Astrocyte (in vitro differentiated cells and primary cell): Measurements from ENCODE around the gene SEPTIN12.

ENCODE experiments used
- CTCF ChIP-seq: IDR thresholded peaks from 2 replicates; pipeline ENCODE4 v1.5.1; 2011; ENCODE audit warnings: low read depth, mild to moderate bottlenecking, inconsistent platforms, low read length, moderate library complexity; ENCODE audit not compliant: insufficient read depth
- EZH2 ChIP-seq: IDR thresholded peaks from 2 replicates; pipeline ENCODE4 v1.6.1; 2012; ENCODE audit warnings: mild to moderate bottlenecking, low read length, inconsistent platforms; ENCODE audit not compliant: insufficient read depth

- TF ChIP-seq CTCF (no peak), EZH2 (no peak)
Measured at GRCh38 chr16:4744555-4745273, 43.4 kb downstream of the SEPTIN12 start.
